Hepatocyte (in vitro differentiated cells): Measurements from ENCODE around the gene NUCB1.

Experiments
- CTCF ChIP-seq: fragments of 200-600 bp; sonication (generic); IDR thresholded peaks from 2 replicates; pipeline ENCODE4 v1.5.1; 2016; ENCODE audit warnings: antibody characterized with exemption, mild to moderate bottlenecking; ENCODE audit not compliant: poor library complexity
- EZH2 ChIP-seq: fragments of 200-600 bp; sonication (generic); IDR thresholded peaks from 2 replicates; pipeline ENCODE4 v1.6.1; 2016; ENCODE audit warnings: antibody characterized with exemption, mild to moderate bottlenecking, borderline replicate concordance
- EZH2phosphoT487 ChIP-seq: fragments of 200-600 bp; sonication (generic); IDR thresholded peaks from one replicate; pipeline ENCODE4 v1.6.1; 2018; ENCODE audit warnings: antibody characterized with exemption, mild to moderate bottlenecking, low read depth, moderate library complexity; ENCODE audit not compliant: unreplicated experiment, severe bottlenecking

- TF ChIP-seq CTCF, result no peak
- no peak for TF ChIP-seq EZH2
- TF ChIP-seq EZH2phosphoT487, result no peak
Observed at GRCh38 chr19:48920949-48921348, 20.8 kb downstream of the NUCB1 start.
